Keratinocyte (primary cell): ENCODE measurements around the gene NRM. TPM values are rescaled to one million over a fixed set of nuclear protein-coding genes. Genes with fewer than 3 reads are reported as not detected.

Experiments
- DNase-seq: peaks from one replicate; pipeline ENCODE4 v3.0.0-alpha.2; 2011; ENCODE audit warnings: low read depth, missing footprints, low spot score
- FAIRE-seq: peaks from 2 replicates; lab custom pipeline; 2011; peaks lifted over from hg19 to GRCh38; lab: Jason Lieb, UNC
- H2AFZ ChIP-seq: 2 replicates; pipeline ENCODE4 v1.6.0; 2012; ENCODE audit warnings: low read length, control low read depth, inconsistent platforms; ENCODE audit not compliant: control insufficient read depth
- H3K27ac ChIP-seq: 2 replicates; pipeline ENCODE4 v1.5.1; 2011; ENCODE audit warnings: low read length; ENCODE audit not compliant: control insufficient read depth, insufficient read depth
- H3K27me3 ChIP-seq: 3 replicates; pipeline ENCODE4 v1.6.0; 2011; ENCODE audit warnings: low read length; ENCODE audit not compliant: control insufficient read depth, insufficient read depth; ENCODE audit errors: extremely low read depth
- H3K36me3 ChIP-seq, 2 experiments: 2 replicates in 1 of 2; 3 replicates in 1 of 2; pipeline ENCODE4 v1.5.1; 2011; ENCODE audit warnings: low read length in 2 of 2, mild to moderate bottlenecking in 1 of 2; ENCODE audit not compliant: control insufficient read depth in 2 of 2, insufficient read depth in 2 of 2; ENCODE audit errors: extremely low read depth in 1 of 2
- H3K4me1 ChIP-seq: 3 replicates; pipeline ENCODE4 v1.5.1; 2011; ENCODE audit warnings: low read length; ENCODE audit not compliant: control insufficient read depth, insufficient read depth; ENCODE audit errors: extremely low read depth
- H3K4me2 ChIP-seq: 3 replicates; pipeline ENCODE4 v1.6.0; 2011; ENCODE audit warnings: low read depth, low read length; ENCODE audit not compliant: control insufficient read depth, insufficient read depth; ENCODE audit errors: extremely low read depth
- H3K4me3 ChIP-seq, 3 experiments: fragments of 200-600 bp in 1 of 3; sonication (generic) in 1 of 3; 2 replicates in 2 of 3; 3 replicates in 1 of 3; pipeline ENCODE4 v1.5.1; 2011 to 2016; ENCODE audit warnings: low read length in 3 of 3, mild to moderate bottlenecking in 3 of 3, control low read depth in 2 of 3, inconsistent platforms in 1 of 3, low read depth in 1 of 3, mixed read lengths in 1 of 3, mixed run types in 1 of 3, moderate library complexity in 1 of 3; ENCODE audit not compliant: control insufficient read depth in 2 of 3, insufficient read depth in 2 of 3; ENCODE audit errors: extremely low read depth in 1 of 3
- H3K79me2 ChIP-seq: 2 replicates; pipeline ENCODE4 v1.6.0; 2012; ENCODE audit warnings: low read length; ENCODE audit not compliant: control insufficient read depth, insufficient read depth
- H3K9ac ChIP-seq: 3 replicates; pipeline ENCODE4 v1.6.0; 2011; ENCODE audit warnings: low read length; ENCODE audit not compliant: control insufficient read depth, insufficient read depth; ENCODE audit errors: extremely low read depth
- H3K9me1 ChIP-seq: 3 replicates; pipeline ENCODE4 v1.6.0; 2011; ENCODE audit warnings: low read length; ENCODE audit not compliant: control insufficient read depth, insufficient read depth; ENCODE audit errors: extremely low read depth
- H3K9me3 ChIP-seq: 2 replicates; pipeline ENCODE4 v1.5.1; 2012; ENCODE audit warnings: low read depth, low read length; ENCODE audit not compliant: control insufficient read depth
- H4K20me1 ChIP-seq: 3 replicates; pipeline ENCODE4 v1.6.0; 2011; ENCODE audit warnings: low read length; ENCODE audit not compliant: control insufficient read depth, insufficient read depth; ENCODE audit errors: extremely low read depth
- CTCF ChIP-seq, 3 experiments: IDR thresholded peaks in 1 of 3; conservative IDR thresholded peaks in 1 of 3; optimal IDR thresholded peaks in 1 of 3; 2 replicates in 2 of 3; 3 replicates in 1 of 3; pipeline versions ENCODE3 to v1.5.1; 2011; ENCODE audit warnings: low read length in 3 of 3, mild to moderate bottlenecking in 3 of 3, moderate library complexity in 2 of 3, control low read depth in 1 of 3, inconsistent platforms in 1 of 3; ENCODE audit not compliant: insufficient read depth in 2 of 3; ENCODE audit errors: extremely low read depth in 1 of 3
- EZH2 ChIP-seq: IDR thresholded peaks from one replicate; pipeline ENCODE4 v1.6.1; 2012; ENCODE audit warnings: inconsistent platforms, mild to moderate bottlenecking, low read length, moderate library complexity
- dilution Hi-C: fragments of 300-500 bp; cut with MboI; formaldehyde crosslinking; loops from one replicate; pipeline ENCODE4 v1.7.0; 2020; ENCODE audit warnings: low sequenced_read_pairs; ENCODE audit not compliant: extremely low pct_ligation_motif_present
- polyA plus RNA-seq, 5 experiments: library from polyadenylated mRNA; depleted of rRNA in 3 of 5; stranded (reverse) in 3 of 5; stranded (forward) in 1 of 5; unstranded in 1 of 5; fragments of >200 nt; gene quantifications; 1 replicate in 1 of 5; 2 replicates in 3 of 5; 3 replicates in 1 of 5; pipeline versions ENCODE4 v1.2.1 to v1.2.3, GENCODE V29; 2011 to 2012; ENCODE audit warnings: missing spikeins in 2 of 5, low read depth in 1 of 5, low replicate concordance in 1 of 5

Gene NRM
- polyA plus RNA-seq, 1 donor (not counting 4 experiments of a cell fraction or from before 2014, with no cell fraction given): 7.0 TPM

GRCh38 chr6:30689022-30689865 lies 1.5 kb downstream of the NRM start:
- H3K79me2 ChIP-seq: peaks cover 49% of the 10 kb centered on the region
- no peaks in the 10 kb centered on the region for H4K20me1 ChIP-seq
- H3K27ac ChIP-seq: peak overlapping the region; percentile 94
- H3K4me3 ChIP-seq: peak overlapping the region in 2 of 3 experiments; percentile 90 to 93
- peak overlapping the region; percentile 97 for H3K9ac ChIP-seq
- dilution Hi-C loops: no loop called here
- no peaks in the 10 kb centered on the region for H3K27me3 ChIP-seq
- no peaks in the 10 kb centered on the region for H3K9me1 ChIP-seq
- peaks cover under 1 to 11% of the 10 kb centered on the region in 2 experiments for H3K36me3 ChIP-seq
- TF ChIP-seq CTCF (optimal IDR thresholded peaks at IDR 0.05 in 1 of 3, IDR thresholded peaks at IDR 0.05 in 1 of 3, conservative IDR thresholded peaks at IDR 0.05 in 1 of 3; ENCODE audit: extremely low read depth in 1 of 3, insufficient read depth in 2 of 3, low read length in 3 of 3) (no peak), EZH2 (no peak)
- peak overlapping the region; percentile 98 for H3K4me2 ChIP-seq
- H2AFZ ChIP-seq: no peak overlapping the region
- no peaks in the 10 kb centered on the region for H3K9me3 ChIP-seq
- peaks cover 33% of the 10 kb centered on the region for H3K4me1 ChIP-seq
- DNase-seq (no peak), FAIRE-seq (no peak)

GRCh38 chr6:30688569-30688968 lies 2.2 kb downstream of the NRM start:
- Histone ChIP-seq H3K4me1 (peaks cover 33% of the 10 kb centered on the region), H3K36me3 (peaks cover 4 to 16% of the 10 kb centered on the region in 2 experiments), H2AFZ (no peak overlapping the region), H4K20me1 (no peaks in the 10 kb centered on the region), H3K9me3 (no peaks in the 10 kb centered on the region), H3K79me2 (peaks cover 56% of the 10 kb centered on the region), H3K4me2 (peak overlapping the region; percentile 98), H3K9me1 (no peaks in the 10 kb centered on the region), H3K9ac (peak overlapping the region; percentile 97), H3K27ac (peak overlapping the region; percentile 94), H3K27me3 (no peaks in the 10 kb centered on the region), H3K4me3 (peak overlapping the region; percentile 82 to 90 (median 87))
- dilution Hi-C loops: no loop called here
- no peak for DNase-seq
- no peak for FAIRE-seq
- TF ChIP-seq EZH2 (no peak), CTCF (optimal IDR thresholded peaks at IDR 0.05 in 1 of 3, IDR thresholded peaks at IDR 0.05 in 1 of 3, conservative IDR thresholded peaks at IDR 0.05 in 1 of 3; ENCODE audit: extremely low read depth in 1 of 3, insufficient read depth in 2 of 3, low read length in 3 of 3) (peak in 1 of 3 experiments; percentile 7)
